Measurements from ENCODE around the gene CCNF.

GRCh38 chr16:2415085-2415484 is 14.2 kb upstream of the CCNF start:
- no peak for TF ChIP-seq POLR2A (IDR thresholded peaks at IDR 0.05; ENCODE audit: borderline replicate concordance, extremely low read depth, insufficient read depth, insufficient read length)
- no peak for TF ChIP-seq POLR2AphosphoS5 (IDR thresholded peaks at IDR 0.05; ENCODE audit: low read depth, low read length)
